Measurements from ENCODE around the gene MUC3A.

DNA sequence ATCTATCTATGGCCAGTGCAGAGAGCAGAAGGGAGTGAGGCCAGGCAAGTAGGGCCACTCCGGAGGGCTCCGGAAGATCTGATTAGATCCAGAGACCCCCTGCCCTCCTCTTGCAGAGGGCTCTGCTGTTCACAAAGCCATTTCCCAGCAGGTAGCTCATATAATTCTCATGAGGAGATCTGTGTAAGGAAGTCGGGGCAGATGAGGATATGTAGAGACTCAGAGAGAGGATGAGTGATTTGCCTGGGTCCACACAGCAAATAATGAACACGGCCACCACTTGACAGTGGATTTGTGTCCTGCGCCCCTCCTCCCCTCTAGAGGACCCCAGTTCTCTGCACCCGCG is 22.6 kb downstream of the MUC3A start:
- TF ChIP-seq SIN3A (IDR thresholded peaks at IDR 0.05; ENCODE audit: borderline replicate concordance, low read depth, low read length) = no peak
- TF ChIP-seq, protein P1, sequence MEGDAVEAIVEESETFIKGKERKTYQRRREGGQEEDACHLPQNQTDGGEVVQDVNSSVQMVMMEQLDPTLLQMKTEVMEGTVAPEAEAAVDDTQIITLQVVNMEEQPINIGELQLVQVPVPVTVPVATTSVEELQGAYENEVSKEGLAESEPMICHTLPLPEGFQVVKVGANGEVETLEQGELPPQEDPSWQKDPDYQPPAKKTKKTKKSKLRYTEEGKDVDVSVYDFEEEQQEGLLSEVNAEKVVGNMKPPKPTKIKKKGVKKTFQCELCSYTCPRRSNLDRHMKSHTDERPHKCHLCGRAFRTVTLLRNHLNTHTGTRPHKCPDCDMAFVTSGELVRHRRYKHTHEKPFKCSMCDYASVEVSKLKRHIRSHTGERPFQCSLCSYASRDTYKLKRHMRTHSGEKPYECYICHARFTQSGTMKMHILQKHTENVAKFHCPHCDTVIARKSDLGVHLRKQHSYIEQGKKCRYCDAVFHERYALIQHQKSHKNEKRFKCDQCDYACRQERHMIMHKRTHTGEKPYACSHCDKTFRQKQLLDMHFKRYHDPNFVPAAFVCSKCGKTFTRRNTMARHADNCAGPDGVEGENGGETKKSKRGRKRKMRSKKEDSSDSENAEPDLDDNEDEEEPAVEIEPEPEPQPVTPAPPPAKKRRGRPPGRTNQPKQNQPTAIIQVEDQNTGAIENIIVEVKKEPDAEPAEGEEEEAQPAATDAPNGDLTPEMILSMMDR (CRISPR knock-in tag; IDR thresholded peaks at IDR 0.05) = no peak

Data from HepG2 (cell line).